ENCODE measurements around the gene RCSD1. TPM values are rescaled to one million over a fixed set of nuclear protein-coding genes. Genes with fewer than 3 reads are reported as not detected.

Gene RCSD1
- total RNA-seq, 1 donor from 2014 or later, result 2.3 TPM

- H3K4me1 Mint-ChIP-seq, result peaks cover 13% of the 10 kb centered on the region
- H3K36me3 Mint-ChIP-seq (ENCODE audit: low read depth), result no peaks in the 10 kb centered on the region
- no peaks in the 10 kb centered on the region for H3K9me3 Mint-ChIP-seq
- TF ChIP-seq CTCF (conservative IDR thresholded peaks at IDR 0.05), result no peak
- no peaks in the 10 kb centered on the region for H3K27me3 Mint-ChIP-seq (ENCODE audit: low read depth)
- H3K4me3 Mint-ChIP-seq, result no peak overlapping the region
- no peak for DNase-seq (ENCODE audit: low read depth, low spot score)
- H3K27ac Mint-ChIP-seq (ENCODE audit: unreplicated experiment), result no peak overlapping the region
Observed at GRCh38 chr1:167749741-167750140, 119.7 kb downstream of the RCSD1 start.

- TF ChIP-seq CTCF (conservative IDR thresholded peaks at IDR 0.05), result no peak
- Mint-ChIP-seq H3K9me3 (no peaks in the 10 kb centered on the region), H3K36me3 (ENCODE audit: low read depth) (no peaks in the 10 kb centered on the region), H3K4me1 (peaks cover 20% of the 10 kb centered on the region), H3K4me3 (no peak overlapping the region), H3K27me3 (ENCODE audit: low read depth) (no peaks in the 10 kb centered on the region), H3K27ac (ENCODE audit: unreplicated experiment) (no peak overlapping the region)
- no peak for DNase-seq (ENCODE audit: low read depth, low spot score)
Observed at GRCh38 chr1:167750641-167751040, 120.6 kb downstream of the RCSD1 start.

- H3K27ac Mint-ChIP-seq (ENCODE audit: unreplicated experiment), result no peak overlapping the region
- DNase-seq (ENCODE audit: low read depth, low spot score), result no peak
Observed at GRCh38 chr1:167751676-167752075, 121.6 kb downstream of the RCSD1 start.

GRCh38 chr1:167752219-167752985 lies 122.4 kb downstream of the RCSD1 start:
- H3K27ac Mint-ChIP-seq (ENCODE audit: unreplicated experiment), result no peak overlapping the region
- DNase-seq (ENCODE audit: low read depth, low spot score), result no peak
- H3K4me1 Mint-ChIP-seq, result peaks cover 32% of the 10 kb centered on the region
- H3K4me3 Mint-ChIP-seq, result no peak overlapping the region
- no peak for TF ChIP-seq CTCF (conservative IDR thresholded peaks at IDR 0.05)
- no peaks in the 10 kb centered on the region for H3K36me3 Mint-ChIP-seq (ENCODE audit: low read depth)
- H3K9me3 Mint-ChIP-seq, result no peaks in the 10 kb centered on the region
- H3K27me3 Mint-ChIP-seq (ENCODE audit: low read depth), result no peaks in the 10 kb centered on the region

More at GRCh38 chr1:167751676-167752075, 121.6 kb downstream of the RCSD1 start:
- H3K36me3 Mint-ChIP-seq (ENCODE audit: low read depth), result no peaks in the 10 kb centered on the region
- no peaks in the 10 kb centered on the region for H3K27me3 Mint-ChIP-seq (ENCODE audit: low read depth)
- no peak overlapping the region for H3K4me3 Mint-ChIP-seq
- H3K4me1 Mint-ChIP-seq, result peaks cover 24% of the 10 kb centered on the region
- H3K9me3 Mint-ChIP-seq, result no peaks in the 10 kb centered on the region
- TF ChIP-seq CTCF (conservative IDR thresholded peaks at IDR 0.05), result no peak

DNA sequence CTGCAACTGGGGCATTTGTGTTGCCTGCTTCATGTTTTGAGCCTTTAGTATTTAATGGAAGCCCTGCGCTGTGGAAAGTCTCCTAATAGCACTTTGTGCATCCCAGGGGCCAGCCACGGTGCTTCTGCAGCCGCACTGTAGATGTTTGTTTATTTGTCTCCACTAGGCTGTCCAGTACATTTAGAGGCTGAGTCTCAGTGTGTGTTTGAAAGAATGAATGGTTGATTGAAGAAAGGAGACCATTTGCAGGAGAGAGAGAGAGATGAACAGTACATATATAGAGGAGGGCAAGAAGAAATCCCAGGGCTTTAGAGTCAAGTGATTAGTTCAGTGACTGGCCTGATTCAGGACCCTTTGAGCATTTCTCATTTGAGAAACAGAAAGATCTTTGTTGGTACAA lies 125.6 kb downstream of the RCSD1 start:
- peaks cover 40% of the 10 kb centered on the region for H3K4me1 Mint-ChIP-seq
- peaks cover 3% of the 10 kb centered on the region for H3K36me3 Mint-ChIP-seq (ENCODE audit: low read depth)
- DNase-seq (ENCODE audit: low read depth, low spot score), result no peak
- TF ChIP-seq CTCF (conservative IDR thresholded peaks at IDR 0.05), result no peak
- H3K9me3 Mint-ChIP-seq, result no peaks in the 10 kb centered on the region
- H3K4me3 Mint-ChIP-seq, result peak overlapping the region; percentile 1
- no peaks in the 10 kb centered on the region for H3K27me3 Mint-ChIP-seq (ENCODE audit: low read depth)
- peak overlapping the region; percentile 6 for H3K27ac Mint-ChIP-seq (ENCODE audit: unreplicated experiment)

Other genes starting within 250 kb of the RCSD1 start
- 2.8 and 3.9 TPM in 2 replicates for gene CD247, start 111.7 kb upstream of the RCSD1 start, total RNA-seq
- gene CREG1, start 76.5 kb upstream of the RCSD1 start, total RNA-seq, result 24.1 and 25.6 TPM in 2 replicates
- gene MPZL1, start 91.8 kb downstream of the RCSD1 start, total RNA-seq, result 113 and 114 TPM in 2 replicates

All from neural crest cell (in vitro differentiated cells).